Cerebellar cortex (tissue), 1 donor: Measurements from ENCODE around the gene EML4.
"Not testable (repeated sequence)": the region's sequence is repeated elsewhere in the genome, so short reads cannot be mapped to it uniquely, and the experiment has no call there.

ENCODE experiments used
- DNase-seq: peaks from one replicate; pipeline ENCODE4 v3.0.0-alpha.2; 2015; ENCODE audit warnings: low spot score

The EML4 gene

DNA sequence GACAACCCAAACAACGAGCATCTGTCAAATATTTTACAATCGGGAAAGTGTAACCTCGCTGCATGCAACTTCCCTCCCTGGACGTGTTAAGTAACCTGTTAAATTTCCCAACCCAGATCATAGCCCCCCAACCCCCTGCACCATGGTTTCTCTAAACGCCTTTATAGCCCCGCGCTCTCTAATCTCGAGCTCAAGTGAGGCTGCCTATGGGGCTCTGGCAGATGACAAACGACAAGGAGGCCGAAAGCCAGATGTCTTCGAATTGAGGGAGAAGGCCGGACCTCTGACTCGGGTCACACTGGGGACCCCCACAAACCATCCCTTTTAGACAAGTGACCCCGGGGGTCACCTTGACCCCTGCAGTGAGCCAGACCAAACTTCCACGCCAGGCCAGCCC lies 191.3 kb downstream of the EML4 start:
- no peak for DNase-seq

DNA sequence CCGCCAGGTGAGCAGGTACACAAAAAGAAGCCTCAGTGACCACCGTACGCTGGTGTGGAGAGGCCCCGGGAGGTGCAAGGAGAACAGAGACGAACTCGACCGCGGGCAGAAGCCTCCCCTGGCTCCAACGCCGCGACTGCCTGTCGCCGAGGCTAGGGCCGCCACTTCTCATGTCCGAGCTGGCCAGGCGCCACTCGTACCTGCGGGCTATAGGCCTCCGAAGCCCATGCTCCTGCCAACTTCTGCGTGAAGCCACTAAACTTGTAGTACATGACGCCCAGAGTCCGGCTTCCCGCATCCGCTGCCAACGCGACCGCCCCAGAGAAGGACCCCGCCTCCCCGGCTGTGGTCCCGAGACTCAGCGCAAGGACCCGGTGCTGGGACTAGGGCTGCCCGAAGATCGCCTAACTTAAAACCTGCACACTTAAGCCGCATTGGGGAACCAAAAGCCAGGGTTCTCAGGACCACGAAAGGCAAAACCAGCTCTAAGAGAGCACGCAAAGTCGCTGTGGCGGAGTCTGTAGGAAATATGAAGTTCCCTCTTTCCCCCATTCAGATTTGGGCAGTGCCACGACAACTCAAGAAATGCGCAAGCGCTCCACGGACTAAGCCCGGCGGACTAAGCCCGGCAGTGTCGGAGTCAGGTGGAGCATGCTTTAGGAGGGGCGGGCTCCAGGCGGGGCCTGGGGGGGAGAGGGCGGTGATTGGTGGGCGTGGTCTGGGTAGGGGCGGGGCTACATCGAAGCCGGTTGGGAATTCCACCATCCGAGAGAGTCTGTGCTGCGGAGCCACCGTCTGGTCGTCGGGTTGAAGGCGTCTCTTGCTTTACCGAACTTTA lies 192.0 kb downstream of the EML4 start, which contains the start of gene COX7A2L:
TSS of gene COX7A2L (minus strand) at position 328 of the 838 bp plus-strand sequence. CDS start at position 272, 56 bp downstream.
- peak; percentile 98 for DNase-seq

GRCh38 chr2:42361728-42362283 lies 192.7 kb downstream of the EML4 start:
- DNase-seq: no peak

- no peak for DNase-seq
Measured at GRCh38 chr2:42363413-42363812, 194.3 kb downstream of the EML4 start.

DNA sequence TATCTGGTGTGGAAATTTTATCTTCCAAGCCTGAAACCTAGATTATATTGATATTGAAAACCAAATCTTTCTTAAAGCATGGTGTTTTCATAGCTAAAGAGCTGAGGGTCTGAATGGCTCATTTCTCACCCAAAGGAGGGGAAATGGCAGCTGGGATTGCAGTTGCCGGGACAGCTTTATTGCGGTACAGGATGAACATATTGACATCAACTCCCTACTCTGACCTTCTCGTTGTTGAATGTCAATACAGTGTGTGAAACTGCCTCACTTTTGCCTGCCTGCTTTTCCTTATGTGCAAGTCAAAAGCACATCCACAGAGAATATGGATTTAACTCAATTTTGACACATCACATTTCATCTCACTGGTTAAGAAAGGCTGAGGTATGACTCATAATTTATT lies 195.5 kb downstream of the EML4 start:
- DNase-seq: no peak

- DNase-seq: no peak
Measured at GRCh38 chr2:42366411-42366810, 197.3 kb downstream of the EML4 start.

DNA sequence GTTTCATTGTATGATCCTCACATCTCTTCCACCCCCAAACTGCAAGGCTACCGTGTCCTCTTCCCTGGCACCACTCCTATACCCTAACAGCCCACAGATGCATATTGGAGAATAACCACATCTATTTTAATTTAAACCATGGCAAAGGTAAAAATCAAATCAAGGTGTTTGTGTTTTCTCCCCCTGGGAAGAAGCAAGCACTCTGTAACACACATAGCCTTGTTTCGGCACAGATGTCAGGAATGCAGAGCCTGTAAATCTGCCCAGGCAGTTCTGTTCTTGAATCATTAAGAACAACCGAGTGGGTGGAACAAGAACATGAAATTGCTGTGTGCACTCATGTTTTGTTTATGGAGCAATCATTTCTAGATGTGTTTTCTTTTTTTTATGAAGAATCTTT lies 198.7 kb downstream of the EML4 start:
- DNase-seq: peak; percentile 61

GRCh38 chr2:42368817-42369531 lies 199.8 kb downstream of the EML4 start:
- DNase-seq: peak; percentile 83

DNA sequence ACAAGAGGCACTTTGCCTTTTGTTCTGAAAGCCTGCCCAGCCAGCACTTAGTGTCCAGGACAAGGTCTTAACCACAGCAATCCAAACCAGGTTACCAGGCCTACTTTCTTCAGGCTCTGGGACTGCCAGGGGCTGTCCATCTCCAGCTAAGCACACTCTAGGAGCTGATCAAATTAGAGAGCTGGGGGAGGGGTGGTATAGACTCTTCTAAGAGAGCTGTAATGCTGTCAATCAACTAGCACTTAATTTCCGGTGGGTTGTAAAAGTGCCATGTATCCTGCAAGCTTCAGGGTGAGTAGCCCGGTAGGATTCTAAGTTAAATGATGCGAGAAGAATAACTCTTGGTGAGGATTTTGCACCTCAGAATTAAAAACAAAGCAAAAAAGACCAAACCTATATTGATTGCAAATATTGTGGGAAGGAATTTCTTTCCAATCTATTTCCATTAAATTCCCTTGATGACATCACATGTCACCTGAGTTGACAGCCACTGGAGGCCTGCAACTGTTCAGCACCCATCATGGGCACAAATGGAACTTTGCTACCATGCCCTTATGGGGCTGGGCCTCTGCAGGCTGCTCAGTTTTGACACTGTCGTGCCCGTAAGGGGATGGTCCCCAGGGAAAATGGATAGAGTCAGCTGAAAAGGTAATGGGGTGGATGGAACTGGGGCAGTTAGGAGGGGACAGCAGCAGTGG lies 200.5 kb downstream of the EML4 start:
- DNase-seq: peak; percentile 64

DNA sequence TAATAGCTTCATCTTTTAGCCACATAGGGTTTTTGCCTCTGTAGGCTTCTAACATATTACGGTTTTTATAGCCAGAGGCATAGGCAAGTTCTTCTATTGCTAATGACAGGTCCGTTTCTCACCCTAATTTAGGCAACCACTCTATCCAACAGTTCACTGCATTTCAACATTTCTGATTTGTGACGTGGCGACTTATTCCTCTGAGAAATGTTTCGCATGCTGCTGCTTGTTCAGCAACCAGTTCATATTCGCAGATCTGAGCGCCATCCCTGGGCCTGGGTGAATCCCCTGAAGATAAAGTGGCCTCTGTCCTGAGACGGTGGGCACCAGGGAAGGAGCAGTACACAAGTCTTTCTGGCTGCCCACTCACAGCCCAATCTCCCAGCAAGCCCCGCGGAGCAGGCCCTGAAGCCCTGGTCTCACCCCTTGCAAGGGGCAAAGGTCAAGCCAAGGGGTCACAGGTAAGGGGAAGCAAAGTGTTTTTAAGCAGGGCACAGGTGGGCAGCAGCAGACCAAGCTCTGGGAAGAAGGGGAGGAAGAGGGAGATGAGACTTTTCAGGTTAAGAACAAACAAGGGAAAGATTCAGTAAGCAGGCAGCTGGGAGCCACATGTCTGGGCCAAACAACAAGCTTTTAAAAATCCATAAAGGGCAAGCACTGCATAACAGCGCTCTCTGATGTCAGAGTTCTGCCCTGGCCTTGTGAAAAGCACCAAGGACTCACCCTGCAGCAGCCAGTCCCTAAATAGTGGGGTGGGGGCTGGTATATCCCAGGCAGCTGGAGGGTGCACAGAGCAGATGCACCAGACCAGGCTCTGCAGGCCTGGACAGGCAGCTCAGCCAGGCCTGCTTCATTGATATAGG lies 202.7 kb downstream of the EML4 start:
- DNase-seq: no peak

GRCh38 chr2:42372474-42373200 lies 203.5 kb downstream of the EML4 start:
- DNase-seq: no peak

DNA sequence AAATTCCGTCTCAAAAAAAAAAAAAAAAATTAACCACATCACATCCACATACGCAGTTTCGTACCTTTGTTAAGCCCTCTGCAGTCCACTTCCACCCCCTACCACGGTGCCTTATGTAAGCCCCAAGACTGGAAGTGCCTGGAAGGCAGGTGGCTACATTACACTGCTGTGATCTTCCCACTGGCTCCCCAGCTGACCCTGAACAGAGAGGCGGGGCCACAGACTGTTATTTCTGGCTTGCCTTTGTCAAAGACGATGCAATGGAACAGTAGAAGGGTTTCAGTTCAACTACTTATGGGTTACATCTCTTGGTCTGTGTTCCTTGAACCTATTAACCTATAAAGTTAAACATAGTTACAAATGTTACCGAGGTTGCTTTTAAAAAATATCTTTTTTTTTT lies 207.6 kb downstream of the EML4 start:
- no peak for DNase-seq

GRCh38 chr2:42378415-42378814 lies 209.3 kb downstream of the EML4 start:
- no peak for DNase-seq

DNA sequence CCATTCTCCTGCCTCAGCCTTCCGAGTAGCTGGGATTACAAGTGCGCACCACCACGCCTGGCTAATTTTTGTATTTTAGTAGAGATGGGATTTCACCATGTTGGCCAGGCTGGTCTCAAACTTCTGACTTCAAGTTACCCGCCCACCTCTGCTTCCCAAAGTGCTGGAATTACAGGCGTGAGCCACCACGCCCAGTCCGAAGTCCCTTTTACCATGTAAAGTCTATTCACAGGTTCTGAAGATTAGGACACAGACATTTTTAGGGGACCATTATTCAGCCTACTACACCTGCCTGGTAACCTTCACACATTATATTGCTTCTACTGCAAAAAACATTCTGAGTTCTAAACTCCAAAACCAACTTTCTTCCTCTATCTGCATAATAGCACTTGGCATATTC lies 210.9 kb downstream of the EML4 start:
- DNase-seq: not testable (repeated sequence)

DNA sequence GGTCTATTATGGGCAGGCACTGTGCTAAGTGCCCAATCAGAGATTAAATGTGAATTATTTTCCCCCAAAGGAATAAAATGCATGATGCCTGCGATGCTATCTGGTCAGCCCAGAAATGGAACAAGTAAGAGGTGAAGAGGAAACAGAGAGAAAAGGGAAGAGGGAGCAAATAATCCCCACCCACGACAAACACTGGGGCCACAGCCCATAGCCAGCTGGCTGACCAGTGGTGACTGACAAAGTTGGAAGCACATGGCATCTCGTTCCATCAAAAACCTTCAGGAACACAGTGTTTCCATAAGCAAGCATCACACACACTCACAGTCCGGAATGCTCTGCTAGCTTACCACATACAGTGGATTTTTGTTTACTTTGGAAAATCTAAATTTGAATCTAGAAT lies 213.0 kb downstream of the EML4 start:
- DNase-seq: no peak
